BE2C (cell line): ENCODE data around the gene TRIO.

ENCODE experiments used
- DNase-seq: peaks from one replicate; pipeline ENCODE4 v3.0.0-alpha.2; 2020
- H3K27me3 ChIP-seq: fragments of 250-450 bp; sonication (Bioruptor Pico); 2 replicates; pipeline ENCODE4 v1.5.1; 2020; ENCODE audit warnings: mild to moderate bottlenecking
- H3K36me3 ChIP-seq: fragments of 250-450 bp; sonication (Bioruptor Pico); 2 replicates; pipeline ENCODE4 v1.5.1; 2020; ENCODE audit warnings: mild to moderate bottlenecking
- H3K4me1 ChIP-seq: fragments of 250-450 bp; sonication (Bioruptor Pico); 2 replicates; pipeline ENCODE4 v1.5.1; 2020
- H3K4me3 ChIP-seq: 2 replicates; pipeline ENCODE4 v1.5.1; 2011; ENCODE audit warnings: low read depth, low read length
- H3K9me3 ChIP-seq: fragments of 250-450 bp; sonication (Bioruptor Pico); 2 replicates; pipeline ENCODE4 v1.5.1; 2020
- CTCF ChIP-seq: IDR thresholded peaks from 2 replicates; pipeline ENCODE4 v1.5.1; 2012; ENCODE audit warnings: mild to moderate bottlenecking, low read depth, low read length

TRIO gene

GRCh38 chr5:14105718-14106410 lies 37.3 kb upstream of the TRIO start:
- H3K9me3 ChIP-seq = no peaks in the 10 kb centered on the region
- no peaks in the 10 kb centered on the region; the same call in 1 of the 2 replicates for H3K27me3 ChIP-seq
- H3K36me3 ChIP-seq = no peaks in the 10 kb centered on the region
- DNase-seq = no peak
- no peaks in the 10 kb centered on the region for H3K4me1 ChIP-seq
- H3K4me3 ChIP-seq = no peak overlapping the region
- no peak for TF ChIP-seq CTCF

DNA sequence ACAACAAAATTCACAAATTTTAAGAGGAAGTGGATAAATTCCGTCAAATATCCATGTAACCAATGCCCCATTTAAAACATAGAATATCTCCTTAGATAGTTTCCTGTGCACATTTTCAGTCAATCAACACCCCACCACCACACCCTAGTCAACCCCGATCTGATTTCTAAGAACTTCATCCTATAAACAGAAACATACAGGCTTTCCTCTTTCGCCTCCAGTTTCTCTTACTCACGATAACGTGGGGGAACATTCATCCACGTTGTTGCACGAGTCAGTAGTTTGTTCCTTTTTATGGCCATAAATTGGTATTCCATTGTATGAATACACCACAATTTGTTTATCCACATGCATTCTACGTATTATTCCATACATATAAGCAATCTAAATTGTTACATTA lies 35.6 kb upstream of the TRIO start:
- no peak for DNase-seq

GRCh38 chr5:14108170-14108996 lies 34.8 kb upstream of the TRIO start:
- TF ChIP-seq CTCF = peak; percentile 87
- Histone ChIP-seq H3K4me3 (peak overlapping the region; percentile 34), H3K27me3 (no peaks in the 10 kb centered on the region; the same call in 1 of the 2 replicates), H3K4me1 (no peaks in the 10 kb centered on the region), H3K9me3 (no peaks in the 10 kb centered on the region), H3K36me3 (no peaks in the 10 kb centered on the region)
- DNase-seq = peak; percentile 68

More for the DNA sequence above, 35.6 kb upstream of the TRIO start:
- no peak for TF ChIP-seq CTCF
- Histone ChIP-seq H3K4me1 (no peaks in the 10 kb centered on the region), H3K36me3 (no peaks in the 10 kb centered on the region), H3K9me3 (no peaks in the 10 kb centered on the region), H3K27me3 (no peaks in the 10 kb centered on the region; the same call in 1 of the 2 replicates), H3K4me3 (no peak overlapping the region)

- TF ChIP-seq CTCF = no peak
- DNase-seq = no peak
- H3K9me3 ChIP-seq = no peaks in the 10 kb centered on the region
- H3K27me3 ChIP-seq = no peaks in the 10 kb centered on the region; the same call in 1 of the 2 replicates
- no peak overlapping the region for H3K4me3 ChIP-seq
- H3K36me3 ChIP-seq = no peaks in the 10 kb centered on the region
- no peaks in the 10 kb centered on the region for H3K4me1 ChIP-seq
These were observed 33.9 kb upstream of the TRIO start for GRCh38 chr5:14109041-14109747.

DNA sequence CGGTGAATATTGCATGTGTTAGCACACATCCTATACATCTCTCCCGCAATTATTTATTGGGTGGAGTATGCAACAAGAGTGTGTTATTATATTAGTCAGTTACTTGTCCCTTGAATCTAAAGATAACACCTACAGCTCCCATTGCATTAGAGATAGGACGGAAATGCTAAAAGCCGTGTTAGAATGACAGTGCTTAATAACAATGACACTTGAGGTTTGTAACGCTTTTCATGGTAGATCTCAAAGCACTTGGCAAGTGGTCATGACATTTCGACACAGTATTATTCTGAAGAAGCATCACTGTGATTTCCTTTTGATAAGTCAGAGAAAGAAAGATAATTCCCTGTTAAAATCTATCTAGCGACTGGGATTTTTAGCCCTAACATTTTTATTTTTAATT lies 33.4 kb upstream of the TRIO start:
- Histone ChIP-seq H3K27me3 (no peaks in the 10 kb centered on the region; the same call in 1 of the 2 replicates), H3K36me3 (no peaks in the 10 kb centered on the region), H3K4me3 (no peak overlapping the region), H3K4me1 (no peaks in the 10 kb centered on the region), H3K9me3 (no peaks in the 10 kb centered on the region)
- TF ChIP-seq CTCF = no peak
- no peak for DNase-seq
